Skeletal muscle tissue (tissue), 4 donors: ENCODE results near the gene ITPR1. TPM values are rescaled to one million over a fixed set of nuclear protein-coding genes. Genes with fewer than 3 reads are reported as not detected.
"Not testable (repeated sequence)": the region's sequence is repeated elsewhere in the genome, so short reads cannot be mapped to it uniquely, and the experiment has no call there.

Experiments used
- H3K27ac ChIP-seq: one replicate; pipeline ENCODE4 v1.7.0; 2013; ENCODE audit warnings: mild to moderate bottlenecking, low read depth, low read length, inconsistent platforms
- H3K27me3 ChIP-seq, 3 donors: one replicate each; pipeline ENCODE4 v1.7.0; 2013; ENCODE audit warnings: low read length in 3 of 3; ENCODE audit not compliant: control insufficient read depth in 3 of 3, insufficient read depth in 3 of 3
- H3K36me3 ChIP-seq, 3 donors: one replicate each; pipeline ENCODE4 v1.7.0; 2013; ENCODE audit warnings: low read length in 3 of 3; ENCODE audit not compliant: control insufficient read depth in 3 of 3, insufficient read depth in 3 of 3
- H3K4me1 ChIP-seq, 3 donors: one replicate each; pipeline ENCODE4 v1.7.0; 2013; ENCODE audit warnings: low read length in 3 of 3, mild to moderate bottlenecking in 3 of 3; ENCODE audit not compliant: control insufficient read depth in 3 of 3, insufficient read depth in 3 of 3
- H3K4me3 ChIP-seq, 3 donors: one replicate each; pipeline ENCODE4 v1.7.0; 2013; ENCODE audit warnings: low read length in 3 of 3
- H3K9ac ChIP-seq, 3 donors: one replicate each; pipeline ENCODE4 v1.7.0; 2013; ENCODE audit warnings: low read length in 3 of 3, mild to moderate bottlenecking in 3 of 3, moderate library complexity in 2 of 3, low read depth in 1 of 3
- H3K9me3 ChIP-seq, 3 donors: one replicate each; pipeline ENCODE4 v1.7.0; 2013; ENCODE audit warnings: low read length in 3 of 3; ENCODE audit not compliant: control insufficient read depth in 3 of 3
- total RNA-seq: library from RNA; depleted of rRNA; stranded (reverse); fragments of >200 nt; gene quantifications from one replicate; pipeline ENCODE4 v1.2.3, GENCODE V29; 2014
- donor health status: Osteomylitis.

The ITPR1 gene
- 55.8 TPM for total RNA-seq

DNA sequence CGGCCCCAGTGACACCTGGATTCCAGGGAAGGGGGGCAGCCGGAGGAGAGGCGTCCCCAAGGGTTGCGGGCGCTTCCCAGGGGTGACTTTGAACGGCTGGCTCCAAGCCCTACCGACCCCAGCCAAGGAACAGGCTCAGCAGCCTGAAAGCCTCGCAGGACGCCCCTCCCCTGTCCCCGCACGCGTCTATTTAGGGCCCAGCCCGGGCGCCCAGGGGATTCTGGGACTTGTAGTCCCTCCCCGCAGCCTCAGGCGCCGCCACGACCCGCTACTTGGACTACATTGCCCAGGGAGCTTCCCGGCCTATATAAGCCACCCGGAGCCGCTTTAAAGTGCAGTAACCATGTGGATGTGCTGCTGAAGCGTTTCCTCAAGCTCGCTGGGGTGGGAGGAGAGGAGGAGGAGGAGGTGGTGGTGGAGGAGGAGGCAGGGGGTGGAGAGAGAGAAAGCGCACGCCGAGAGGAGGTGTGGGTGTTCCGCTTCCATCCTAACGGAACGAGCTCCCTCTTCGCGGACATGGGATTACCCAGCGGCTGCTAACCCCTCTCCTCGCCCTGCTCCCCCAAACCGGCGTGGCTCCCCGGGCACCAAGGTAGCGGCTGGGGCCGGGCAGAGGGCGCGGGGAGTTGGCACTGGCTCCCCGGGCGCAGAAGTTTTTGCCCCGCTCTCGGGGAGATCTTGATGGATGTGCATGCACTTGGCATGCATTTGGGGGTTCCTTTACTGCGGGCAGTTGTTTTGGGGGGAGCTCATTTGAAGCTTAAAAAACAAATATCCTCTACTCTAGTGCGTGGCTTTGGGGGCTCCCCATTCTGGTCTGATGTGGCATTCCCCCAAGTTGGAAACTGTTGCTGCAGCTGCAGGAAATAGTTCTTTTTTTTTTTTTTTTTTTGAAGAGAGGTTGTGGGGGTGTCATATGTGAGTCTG lies at the start of gene ITPR1:
ITPR1 (plus strand) TSS at position 335 of the 927 bp plus-strand sequence. CDS start 23,144 bp downstream, outside the sequence.
- Histone ChIP-seq H3K36me3 (no peaks in the 10 kb centered on the region), H3K4me3 (peak within 1 kb of the TSS; percentile 81 to 90 (median 86)), H3K27ac (peak within 1 kb of the TSS; percentile 75), H3K27me3 (no peaks in the 10 kb centered on the region), H3K9me3 (no peaks in the 10 kb centered on the region), H3K4me1 (peaks cover 10 to 20% (median 14%) of the 10 kb centered on the region in 3 donors), H3K9ac (peak within 1 kb of the TSS; percentile 77 to 87 (median 83))

DNA sequence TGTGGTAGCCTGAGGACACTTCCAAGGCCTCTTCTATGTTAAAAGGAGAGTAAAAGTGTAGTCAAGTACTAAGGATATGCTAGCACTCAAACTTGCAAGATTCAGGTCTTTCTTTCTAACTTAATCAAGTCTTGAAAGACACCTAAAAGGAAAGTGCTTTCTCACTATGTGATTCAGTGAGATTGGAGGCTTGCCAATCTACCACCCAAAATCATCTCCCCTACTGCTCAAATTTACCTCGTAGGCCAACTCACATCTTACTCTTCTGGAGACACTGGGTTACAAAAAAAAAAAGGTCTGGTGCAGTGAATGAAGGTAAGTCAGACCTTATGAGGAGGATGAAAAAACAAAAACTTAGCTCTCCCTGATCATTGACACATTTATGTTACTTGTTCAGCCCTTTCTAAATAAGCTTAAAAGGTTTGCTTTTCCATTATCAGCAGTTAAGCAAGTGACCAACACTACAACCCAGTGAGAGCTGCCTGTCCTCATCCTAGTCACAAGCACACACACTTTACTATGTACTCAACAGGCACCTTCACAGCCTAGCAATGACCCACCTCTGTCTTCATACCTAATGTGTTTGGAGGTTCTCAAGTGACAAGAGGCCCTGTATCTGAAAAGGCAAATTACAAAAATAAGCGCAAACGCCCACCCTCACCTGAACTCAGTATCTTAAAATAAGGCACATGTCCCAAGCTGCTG lies 45.7 kb upstream of the ITPR1 start:
- no peak overlapping the region for H3K27ac ChIP-seq
- no peaks in the 10 kb centered on the region for H3K9me3 ChIP-seq
- H3K9ac ChIP-seq: no peak overlapping the region
- H3K27me3 ChIP-seq: no peaks in the 10 kb centered on the region
- peaks cover 0 to 4% (median 0%) of the 10 kb centered on the region in 3 donors for H3K4me1 ChIP-seq
- no peak overlapping the region for H3K4me3 ChIP-seq
- peaks cover 0 to 25% (median 17%) of the 10 kb centered on the region in 3 donors for H3K36me3 ChIP-seq

GRCh38 chr3:4448187-4448586 lies 45.0 kb upstream of the ITPR1 start:
- Histone ChIP-seq H3K4me3 (no peak overlapping the region), H3K36me3 (peaks cover 0 to 25% (median 17%) of the 10 kb centered on the region in 3 donors), H3K9ac (no peak overlapping the region), H3K27me3 (no peaks in the 10 kb centered on the region), H3K27ac (no peak overlapping the region), H3K9me3 (no peaks in the 10 kb centered on the region), H3K4me1 (peaks cover 0 to 4% (median 0%) of the 10 kb centered on the region in 3 donors)

DNA sequence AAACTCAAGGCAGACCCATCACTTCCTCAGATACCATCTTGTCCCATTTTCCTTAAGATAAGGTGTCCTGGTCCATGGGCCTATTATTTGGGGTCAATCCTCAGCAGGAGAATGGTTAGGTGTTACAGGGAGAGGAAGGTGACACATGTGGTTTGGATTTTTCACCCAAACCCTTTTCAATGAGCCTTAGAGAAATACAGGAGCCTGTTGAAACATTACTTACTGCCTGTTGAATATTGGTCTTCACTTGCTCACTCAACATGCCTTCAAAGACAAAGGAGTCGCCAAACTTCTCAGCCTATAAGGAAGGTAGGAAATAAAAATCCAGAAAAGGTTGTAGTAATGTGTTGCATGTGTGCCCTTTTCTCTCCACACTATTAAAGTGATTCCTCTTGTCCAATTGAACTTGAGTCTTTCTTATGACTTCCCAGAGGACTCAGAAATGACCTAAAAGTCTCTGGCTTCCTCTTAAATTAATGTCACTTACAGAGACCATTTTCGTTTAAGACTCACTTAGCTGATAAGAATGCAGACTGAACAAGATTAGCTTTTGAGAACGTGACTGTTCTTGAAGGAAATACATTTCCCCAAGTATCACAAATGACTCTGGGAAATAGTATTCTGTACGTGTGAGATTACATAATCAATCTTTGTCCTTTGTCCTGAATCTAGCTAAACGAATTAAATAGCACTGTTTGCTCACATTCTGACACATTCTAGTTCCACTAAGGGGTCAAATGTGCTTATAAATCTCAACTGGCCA lies 43.9 kb upstream of the ITPR1 start:
- Histone ChIP-seq H3K4me1 (peaks cover 0 to 4% (median 0%) of the 10 kb centered on the region in 3 donors), H3K9ac (no peak overlapping the region), H3K27me3 (no peaks in the 10 kb centered on the region), H3K36me3 (peaks cover 0 to 25% (median 17%) of the 10 kb centered on the region in 3 donors), H3K9me3 (no peaks in the 10 kb centered on the region), H3K4me3 (no peak overlapping the region), H3K27ac (no peak overlapping the region)

- Histone ChIP-seq H3K9me3 (no peaks in the 10 kb centered on the region), H3K9ac (no peak overlapping the region), H3K27me3 (no peaks in the 10 kb centered on the region), H3K4me3 (no peak overlapping the region), H3K36me3 (peaks cover 0 to 10% (median 9%) of the 10 kb centered on the region in 3 donors), H3K4me1 (no peaks in the 10 kb centered on the region), H3K27ac (no peak overlapping the region)
Observed at GRCh38 chr3:4454142-4454541, 39.0 kb upstream of the ITPR1 start.

GRCh38 chr3:4456780-4457179 lies 36.4 kb upstream of the ITPR1 start:
- not testable (repeated sequence) for H3K27me3 ChIP-seq, H3K36me3 ChIP-seq, H3K9me3 ChIP-seq, H3K4me1 ChIP-seq, H3K9ac ChIP-seq, H3K4me3 ChIP-seq, H3K27ac ChIP-seq

- Histone ChIP-seq H3K9me3 (no peaks in the 10 kb centered on the region), H3K36me3 (no peaks in the 10 kb centered on the region), H3K27ac (no peak overlapping the region)
Observed at GRCh38 chr3:4458961-4459360, 34.2 kb upstream of the ITPR1 start.

DNA sequence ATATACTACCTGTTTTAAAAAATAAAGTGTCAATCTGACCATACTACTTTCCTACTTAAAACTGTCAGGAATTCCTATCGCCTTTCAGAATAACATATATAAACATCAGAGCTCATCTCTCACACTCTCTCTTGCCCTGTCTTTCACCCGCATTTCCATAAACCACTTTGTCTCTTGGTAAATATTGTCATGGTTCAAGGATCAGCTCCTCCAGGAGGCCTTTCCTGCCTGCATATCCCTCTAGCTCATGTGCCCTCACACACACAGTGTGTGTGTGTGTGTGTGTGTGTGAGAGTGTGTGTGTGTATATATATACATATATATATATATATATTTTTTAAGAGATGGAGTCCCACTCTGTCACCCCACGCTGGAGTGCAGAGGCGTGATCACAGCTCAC lies 32.8 kb upstream of the ITPR1 start:
- Histone ChIP-seq H3K9me3 (no peaks in the 10 kb centered on the region), H3K27me3 (no peaks in the 10 kb centered on the region), H3K27ac (no peak overlapping the region), H3K4me3 (no peak overlapping the region), H3K4me1 (peaks cover 0 to 6% (median 5%) of the 10 kb centered on the region in 3 donors), H3K9ac (no peak overlapping the region), H3K36me3 (no peaks in the 10 kb centered on the region)

More at GRCh38 chr3:4458961-4459360, 34.2 kb upstream of the ITPR1 start:
- Histone ChIP-seq H3K4me1 (peaks cover 0 to 6% (median 5%) of the 10 kb centered on the region in 3 donors), H3K27me3 (no peaks in the 10 kb centered on the region), H3K9ac (no peak overlapping the region), H3K4me3 (no peak overlapping the region)

GRCh38 chr3:4461468-4462090 lies 31.6 kb upstream of the ITPR1 start:
- H3K27ac ChIP-seq: no peak overlapping the region
- H3K36me3 ChIP-seq: no peaks in the 10 kb centered on the region
- H3K4me1 ChIP-seq: peaks cover 3 to 11% (median 9%) of the 10 kb centered on the region in 3 donors
- H3K9ac ChIP-seq: no peak overlapping the region
- H3K27me3 ChIP-seq: no peaks in the 10 kb centered on the region
- no peaks in the 10 kb centered on the region for H3K9me3 ChIP-seq
- H3K4me3 ChIP-seq: no peak overlapping the region
